GM19351 (cell line): ENCODE measurements around the gene CEP164.
"Not testable (repeated sequence)": the region's sequence is repeated elsewhere in the genome, so short reads cannot be mapped to it uniquely, and the experiment has no call there.

ENCODE experiments used
- ATAC-seq: cut with Tn5 transposase; IDR thresholded peaks from one replicate; pipeline ENCODE4 v1.9.1; 2021; ENCODE audit warnings: mild to moderate bottlenecking, moderate library complexity; ENCODE audit not compliant: unreplicated experiment

The CEP164 gene

DNA sequence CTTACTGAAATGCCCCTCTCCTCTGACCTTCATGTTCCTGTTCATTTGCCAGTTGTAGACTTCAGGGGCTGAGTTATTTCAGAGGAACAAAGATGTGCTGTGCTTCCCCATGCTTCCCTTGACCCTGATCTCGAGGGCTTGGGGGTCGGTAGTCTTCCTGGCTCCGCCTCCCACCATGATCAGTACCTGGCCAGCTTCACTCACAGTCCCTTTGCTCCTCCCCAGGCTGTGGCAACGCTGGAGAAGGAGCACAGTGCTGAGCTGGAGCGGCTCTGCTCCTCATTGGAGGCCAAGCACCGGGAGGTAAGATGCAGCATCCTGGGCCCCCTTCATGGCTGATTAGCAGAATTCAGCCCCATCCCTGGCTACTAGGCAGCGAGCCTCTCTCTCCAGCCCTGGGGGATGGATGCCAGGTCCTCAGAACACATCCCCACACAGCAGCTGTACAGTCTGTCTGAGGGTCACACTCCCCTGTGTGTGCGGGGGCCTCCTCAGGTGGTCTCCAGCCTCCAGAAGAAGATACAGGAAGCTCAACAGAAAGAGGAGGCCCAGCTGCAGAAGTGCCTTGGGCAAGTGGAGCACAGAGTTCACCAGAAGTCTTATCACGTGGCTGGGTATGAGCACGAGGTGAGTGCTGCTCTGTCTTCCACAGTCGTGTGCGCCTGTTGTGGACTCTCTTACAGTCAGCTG lies 64.5 kb downstream of the CEP164 start:
- ATAC-seq = no peak

DNA sequence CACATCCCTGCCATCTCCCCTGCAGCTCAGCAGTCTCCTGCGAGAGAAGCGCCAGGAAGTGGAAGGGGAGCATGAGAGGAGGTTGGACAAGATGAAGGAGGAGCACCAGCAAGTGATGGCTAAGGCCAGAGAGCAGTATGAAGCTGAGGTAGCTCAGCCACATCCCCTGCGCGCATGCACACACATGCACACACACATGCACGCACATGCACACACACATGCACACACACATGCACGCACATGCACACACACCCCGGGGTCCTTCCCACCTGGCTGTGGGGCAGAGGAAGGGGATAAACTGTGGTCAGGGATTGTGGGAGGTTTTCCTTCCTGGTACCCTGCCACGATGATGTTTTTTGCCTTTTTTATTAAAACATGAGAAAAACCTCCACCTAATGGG lies 65.3 kb downstream of the CEP164 start:
- no peak for ATAC-seq

DNA sequence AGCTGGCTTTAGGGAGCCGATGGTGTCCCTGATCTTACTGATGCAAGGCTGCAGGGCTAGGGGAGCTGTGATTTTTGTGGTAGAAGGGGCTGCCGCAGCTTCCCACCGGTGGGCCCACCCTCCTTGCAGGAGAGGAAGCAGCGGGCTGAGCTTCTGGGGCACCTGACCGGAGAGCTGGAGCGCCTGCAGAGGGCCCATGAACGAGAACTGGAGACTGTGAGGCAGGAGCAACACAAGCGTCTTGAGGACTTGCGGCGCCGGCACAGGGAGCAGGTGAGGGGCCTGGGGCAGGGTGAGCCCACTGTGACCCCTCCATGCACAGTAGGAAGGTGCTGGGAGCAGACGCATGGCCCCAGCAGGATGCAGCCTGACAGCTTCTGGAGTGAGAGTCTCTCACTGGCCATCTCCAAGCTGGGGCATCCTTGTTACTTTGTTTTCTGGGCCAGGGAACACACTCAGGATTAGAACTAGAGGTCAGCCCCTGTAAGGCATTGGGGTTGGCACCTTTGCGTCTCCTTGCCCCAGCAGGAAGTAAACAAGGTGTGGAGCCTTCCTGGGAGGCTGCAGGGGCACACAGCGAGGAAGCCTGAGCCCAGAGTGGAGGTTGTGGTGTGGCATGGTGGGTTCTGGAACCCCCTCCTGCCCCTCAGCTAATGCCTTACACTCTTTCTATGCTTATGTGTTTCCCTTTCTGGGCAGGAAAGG lies 66.7 kb downstream of the CEP164 start:
- ATAC-seq = no peak

DNA sequence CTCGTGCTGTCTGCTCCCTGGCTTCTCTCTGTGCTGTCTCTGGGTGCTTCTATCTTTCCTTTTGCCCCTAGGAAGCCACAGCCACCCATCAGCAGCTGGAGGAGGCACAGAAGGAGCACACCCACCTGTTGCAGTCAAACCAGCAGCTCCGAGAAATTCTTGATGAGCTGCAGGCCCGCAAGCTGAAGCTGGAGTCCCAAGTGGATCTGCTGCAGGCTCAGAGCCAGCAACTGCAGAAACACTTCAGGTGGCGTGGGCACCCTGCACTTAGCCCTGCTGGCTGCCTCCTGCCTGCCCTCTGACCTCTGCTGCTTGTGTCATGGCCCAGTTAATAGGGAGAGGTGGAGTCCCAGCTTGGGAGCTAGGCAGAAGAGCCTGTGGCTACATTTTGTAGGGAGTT lies 67.8 kb downstream of the CEP164 start:
- ATAC-seq = no peak

DNA sequence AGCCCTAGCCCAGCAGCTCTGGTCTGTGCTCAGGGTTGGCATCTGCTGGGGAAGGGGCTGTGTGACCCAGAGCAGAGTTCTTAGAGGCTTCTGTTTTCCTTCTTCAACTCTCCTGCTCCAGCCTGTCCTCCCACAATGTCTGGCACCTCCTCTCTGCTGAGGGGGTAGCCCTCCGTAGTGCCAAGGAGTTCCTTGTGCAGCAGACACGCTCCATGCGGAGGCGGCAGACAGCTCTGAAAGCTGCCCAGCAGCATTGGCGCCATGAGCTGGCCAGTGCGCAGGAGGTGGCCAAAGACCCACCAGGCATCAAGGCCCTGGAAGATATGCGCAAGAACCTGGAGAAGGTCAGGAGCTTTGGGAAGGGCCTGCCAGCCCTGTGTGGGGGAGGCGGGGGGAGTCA lies 69.3 kb downstream of the CEP164 start:
- no peak for ATAC-seq

DNA sequence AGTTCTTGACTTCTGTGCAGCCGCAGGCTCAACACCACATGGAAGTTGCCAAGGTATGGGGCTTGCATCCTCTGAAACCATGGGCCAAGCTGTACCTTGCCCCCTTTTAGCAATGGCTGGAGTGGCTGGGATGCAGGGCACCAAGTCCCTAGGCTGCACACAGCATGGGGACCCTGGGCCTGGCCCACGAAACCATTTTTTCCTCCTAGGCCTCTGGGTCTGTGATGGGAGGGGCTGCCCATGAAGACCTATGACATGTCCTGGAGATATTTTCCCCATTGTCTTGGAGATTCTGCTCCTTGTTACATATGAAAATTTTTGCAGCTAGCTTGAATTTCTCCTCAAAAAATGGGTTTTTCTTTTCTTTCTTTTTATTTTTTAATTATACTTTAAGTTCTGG lies 71.0 kb downstream of the CEP164 start:
- not testable (repeated sequence) for ATAC-seq

DNA sequence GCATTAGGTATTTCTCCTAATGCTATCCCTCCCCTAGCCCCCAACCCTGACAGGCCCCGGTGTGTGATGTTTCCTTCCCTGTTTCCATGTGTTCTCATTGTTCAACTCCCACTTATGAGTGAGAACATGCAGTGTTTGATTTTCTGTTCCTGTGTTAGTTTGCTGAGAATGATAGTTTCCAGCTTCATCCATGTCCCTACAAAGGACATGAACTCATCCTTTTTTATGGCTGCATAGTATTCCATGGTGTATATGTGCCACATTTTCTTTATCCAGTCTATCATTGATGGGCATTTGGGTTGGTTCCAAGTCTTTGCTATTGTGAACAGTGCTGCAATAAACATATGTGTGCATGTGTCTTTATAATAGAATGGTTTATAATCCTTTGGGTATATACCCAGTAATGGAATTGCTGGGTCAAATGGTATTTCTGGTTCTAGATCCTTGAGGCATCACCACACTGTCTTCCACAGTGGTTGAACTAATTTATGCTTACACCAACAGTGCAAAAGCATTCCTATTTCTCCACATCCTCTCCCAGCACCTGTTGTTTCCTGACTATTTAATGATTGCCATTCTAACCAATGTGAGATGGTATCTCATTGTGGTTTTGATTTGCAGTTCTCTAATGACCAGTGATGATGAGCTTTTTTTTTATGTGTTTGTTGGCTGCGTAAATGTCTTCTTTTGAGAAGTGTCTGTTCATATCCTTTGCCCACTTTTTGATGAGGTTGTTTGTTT lies 71.6 kb downstream of the CEP164 start:
- ATAC-seq = not testable (repeated sequence)

DNA sequence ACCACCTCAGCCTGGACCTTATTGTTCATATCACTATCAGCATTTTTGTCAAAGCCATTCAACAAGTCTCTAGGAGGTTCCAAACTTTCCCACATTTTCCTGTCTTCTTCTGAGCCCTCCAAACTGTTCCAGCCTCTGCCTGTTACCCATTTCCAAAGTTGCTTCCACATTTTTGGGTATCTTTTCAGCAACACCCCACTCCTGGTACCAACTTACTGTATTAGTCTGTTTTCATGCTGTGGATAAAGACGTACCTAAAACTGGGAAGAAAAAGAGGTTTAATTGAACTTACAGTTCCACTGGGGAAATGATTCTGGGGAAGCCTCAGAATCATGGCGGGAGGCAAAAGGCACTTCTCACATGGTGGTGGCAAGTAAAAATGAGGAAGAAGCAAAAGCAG lies 78.2 kb downstream of the CEP164 start:
- not testable (repeated sequence) for ATAC-seq

DNA sequence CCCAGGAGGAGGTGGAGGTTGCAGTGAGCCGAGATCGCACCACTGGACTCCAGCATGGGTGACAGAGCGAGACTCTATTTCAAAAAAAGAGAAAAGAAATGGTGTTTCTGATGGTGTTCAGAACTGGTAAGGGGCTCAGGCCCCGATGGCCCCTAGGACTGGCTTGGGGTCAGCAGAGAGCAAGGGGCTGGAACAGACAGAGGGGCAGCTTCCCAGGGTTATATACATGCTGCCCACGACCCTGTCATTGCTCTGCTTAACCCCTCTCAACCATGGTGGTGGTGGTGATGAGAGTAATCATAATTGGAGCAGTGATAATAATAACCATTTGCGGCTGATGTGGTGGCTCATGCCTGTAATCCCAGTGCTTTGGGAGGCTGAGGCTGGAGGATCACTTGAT lies 79.4 kb downstream of the CEP164 start:
- ATAC-seq = no peak

DNA sequence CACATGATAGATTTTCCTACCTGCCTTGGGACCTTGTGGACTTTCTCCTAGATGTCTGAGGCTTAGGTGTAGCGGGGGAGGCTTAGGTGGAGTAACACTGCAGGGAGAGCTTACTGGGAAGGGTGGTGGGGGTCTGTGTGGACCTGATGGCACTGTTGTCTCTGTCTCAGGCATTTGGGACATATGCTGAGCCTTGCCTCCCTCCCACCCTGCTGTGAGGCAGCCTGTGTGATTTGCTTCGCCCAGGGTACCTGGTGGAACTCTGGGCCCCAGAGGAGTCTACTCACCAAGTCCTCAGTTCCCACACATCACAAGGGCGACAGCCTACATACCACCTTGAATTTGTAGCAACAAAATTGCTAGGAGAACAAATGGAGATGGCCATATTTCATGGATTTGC lies 80.7 kb downstream of the CEP164 start:
- no peak for ATAC-seq

DNA sequence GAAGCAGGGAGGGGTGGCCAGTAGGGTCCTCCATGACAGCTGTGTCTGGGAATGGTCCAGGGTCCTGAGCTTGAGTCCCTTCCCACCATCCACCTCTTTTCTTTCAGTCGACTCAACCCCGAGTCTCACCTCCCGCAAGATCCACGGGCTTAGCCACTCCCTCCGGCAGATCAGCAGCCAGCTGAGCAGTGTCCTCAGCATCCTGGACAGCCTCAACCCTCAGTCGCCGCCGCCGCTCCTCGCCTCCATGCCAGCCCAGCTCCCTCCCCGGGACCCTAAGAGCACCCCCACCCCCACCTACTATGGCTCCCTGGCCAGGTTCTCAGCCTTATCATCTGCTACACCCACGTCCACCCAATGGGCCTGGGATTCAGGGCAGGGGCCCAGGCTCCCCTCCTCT lies 81.9 kb downstream of the CEP164 start:
- ATAC-seq = no peak

DNA sequence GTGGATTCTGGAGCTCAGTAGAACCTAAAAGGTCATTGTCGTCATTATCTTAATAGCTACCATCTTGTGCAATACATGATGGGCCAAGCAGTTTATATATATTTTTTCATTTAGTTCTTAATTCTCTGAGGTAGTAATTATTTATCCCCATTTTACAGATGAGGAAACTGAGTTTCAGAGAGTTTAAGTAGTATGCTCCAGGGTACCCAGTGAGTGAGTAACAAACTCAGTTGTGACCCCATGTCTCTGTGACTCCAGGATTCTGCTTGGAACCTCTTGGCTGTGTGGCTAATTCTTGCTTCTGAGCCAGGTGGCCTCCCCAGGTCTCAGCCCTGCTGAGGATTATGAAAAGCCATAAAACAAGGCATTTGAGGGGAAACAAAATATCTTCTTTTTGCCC lies 82.6 kb downstream of the CEP164 start:
- ATAC-seq = no peak

DNA sequence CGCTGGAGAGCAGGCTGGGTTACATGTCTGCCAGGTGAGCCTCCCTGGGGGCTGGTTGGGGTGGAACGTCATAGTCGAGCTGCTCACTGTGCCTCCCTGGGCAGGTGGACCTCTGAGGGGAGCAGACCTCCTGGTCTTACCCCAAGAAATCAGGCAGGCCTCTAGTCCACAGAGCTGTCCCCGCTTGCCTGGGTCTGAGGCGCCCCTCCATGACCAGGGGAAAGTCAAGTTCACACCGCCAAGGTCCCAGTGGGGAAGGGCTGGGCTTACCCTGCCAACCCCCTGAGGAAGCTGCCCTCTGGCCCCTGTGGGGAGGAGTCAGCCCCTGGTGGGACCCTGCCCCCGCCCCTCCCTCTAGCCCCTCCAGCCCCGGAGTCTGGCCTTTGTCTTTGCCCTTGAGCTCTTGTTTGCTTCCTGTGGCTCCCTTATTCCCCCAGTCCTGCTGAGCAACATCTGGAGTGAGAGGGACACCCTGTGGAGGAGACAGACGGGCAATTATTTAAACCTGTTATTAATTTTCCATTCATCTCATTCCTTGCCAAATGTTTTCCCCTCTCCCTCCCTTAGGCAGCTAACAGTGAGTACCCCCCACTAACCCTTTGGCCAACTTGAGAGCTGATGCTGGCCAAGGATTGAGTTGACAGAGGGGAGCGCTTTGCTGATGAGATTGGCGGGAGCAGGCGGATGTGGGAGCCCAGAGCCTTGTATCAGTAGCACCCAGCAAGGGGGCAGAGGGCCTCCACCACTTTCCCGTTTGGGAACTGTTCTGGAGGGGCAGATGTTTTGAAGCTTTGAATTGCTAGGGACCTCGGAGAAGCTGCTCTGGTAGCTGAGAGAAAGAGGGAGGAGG lies 83.4 kb downstream of the CEP164 start:
- no peak for ATAC-seq

DNA sequence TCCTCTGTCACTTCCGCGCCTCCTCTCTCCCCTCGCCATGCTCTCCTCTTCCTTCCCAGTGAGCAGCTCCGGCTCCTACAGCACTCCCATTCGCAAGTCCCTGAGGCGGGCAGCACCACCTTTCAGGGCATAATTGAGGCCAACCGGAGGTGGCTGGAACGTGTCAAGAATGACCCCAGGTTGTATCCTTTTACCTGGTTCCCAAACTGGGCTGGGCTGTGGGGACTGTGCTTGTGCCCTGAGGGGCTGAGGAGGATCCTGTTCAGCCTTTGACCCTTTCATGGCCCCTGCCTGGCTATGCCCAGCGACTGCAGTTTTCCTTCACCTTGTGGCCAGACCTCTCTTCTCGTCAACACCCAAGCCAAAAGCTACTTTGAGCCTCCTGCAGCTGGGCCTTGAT lies 84.1 kb downstream of the CEP164 start:
- ATAC-seq = no peak

DNA sequence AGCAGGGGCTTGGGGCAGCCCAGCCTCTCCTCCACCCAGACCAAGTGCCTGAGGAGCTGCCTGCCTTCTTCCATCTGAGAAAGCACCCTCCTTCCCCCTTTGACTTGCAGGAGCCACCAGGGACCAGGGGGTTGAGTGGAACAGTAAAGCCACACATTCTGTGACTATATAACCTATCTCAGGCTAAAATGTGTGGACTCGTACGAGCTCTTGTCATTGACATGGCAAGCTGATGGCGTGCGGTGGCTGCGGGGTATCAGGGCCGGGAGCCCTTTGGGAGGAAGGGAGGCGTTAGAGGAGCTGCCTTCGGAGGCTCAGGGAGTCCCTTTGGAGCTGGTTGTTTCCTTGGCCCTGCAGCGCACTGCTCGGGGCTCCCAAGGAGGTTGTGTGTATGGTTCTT lies 84.5 kb downstream of the CEP164 start:
- ATAC-seq = no peak

DNA sequence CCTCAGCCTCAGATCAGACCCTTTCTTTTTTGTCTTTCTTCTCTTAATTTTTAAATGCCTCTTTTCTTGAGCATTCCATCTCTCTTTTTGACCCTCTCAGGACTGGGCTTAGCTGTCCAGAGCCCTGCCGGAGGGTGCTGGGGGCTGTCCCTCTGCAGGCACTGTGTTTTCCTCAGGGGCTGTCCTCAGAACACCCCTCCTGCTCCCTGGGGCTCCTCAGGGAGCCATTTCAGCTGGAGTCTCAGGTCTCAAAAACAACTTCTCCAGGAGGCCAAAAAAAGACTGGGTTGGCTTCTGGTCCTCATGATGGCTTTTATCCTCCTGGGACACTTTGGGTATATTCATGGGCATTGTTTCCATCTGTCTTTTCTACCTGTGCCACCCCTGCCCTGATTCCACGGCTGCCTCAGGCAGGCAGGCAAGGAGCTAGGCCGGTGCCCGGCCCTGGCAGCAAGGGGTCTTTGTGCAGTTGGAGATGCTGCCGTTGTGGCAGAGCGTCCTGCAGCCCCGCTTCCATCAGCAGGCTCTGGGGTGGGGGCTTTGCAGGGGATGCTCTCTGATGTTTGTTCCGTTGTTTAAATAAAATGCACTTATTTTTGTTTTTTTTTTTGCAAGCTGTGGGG lies 85.1 kb downstream of the CEP164 start:
- no peak for ATAC-seq

DNA sequence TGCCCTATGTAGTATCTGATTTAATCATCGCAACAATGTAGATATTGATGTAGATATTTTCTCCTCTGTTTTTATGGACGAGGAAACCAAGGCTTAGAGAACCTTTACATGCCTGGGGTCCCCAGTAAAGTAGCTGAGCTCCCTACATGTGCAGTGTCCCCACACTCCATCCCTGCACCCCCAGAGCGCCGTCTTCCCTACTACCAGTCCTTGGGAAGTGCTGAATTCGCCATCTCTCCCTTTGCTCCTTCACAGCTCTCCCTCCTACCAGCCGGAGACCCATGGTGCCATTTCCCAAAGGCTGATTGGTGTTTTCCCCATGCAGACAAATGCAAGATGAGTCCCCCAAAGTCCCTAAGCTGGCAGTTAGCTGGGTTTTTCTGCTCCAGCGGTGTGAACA lies 86.0 kb downstream of the CEP164 start:
- ATAC-seq = no peak

DNA sequence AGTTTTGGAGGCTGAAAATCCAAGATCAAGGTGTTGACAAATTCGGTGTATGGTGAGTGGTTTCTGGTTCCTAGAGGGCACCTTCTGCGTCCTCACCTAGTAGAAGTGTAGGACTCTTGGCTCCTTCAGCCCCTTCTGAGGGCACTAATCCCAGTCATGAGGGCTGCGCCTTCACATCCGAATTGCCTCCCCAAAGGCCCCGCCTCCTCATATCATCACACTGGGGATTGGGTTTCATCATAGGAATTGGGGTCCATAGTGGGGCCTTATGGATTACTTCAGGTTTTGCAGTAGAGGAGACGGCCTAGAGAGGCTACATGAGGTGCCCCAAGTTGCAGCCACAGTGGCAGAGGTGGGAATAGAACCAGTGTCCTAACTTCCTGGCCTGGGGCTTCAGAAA lies 87.1 kb downstream of the CEP164 start:
- no peak for ATAC-seq

DNA sequence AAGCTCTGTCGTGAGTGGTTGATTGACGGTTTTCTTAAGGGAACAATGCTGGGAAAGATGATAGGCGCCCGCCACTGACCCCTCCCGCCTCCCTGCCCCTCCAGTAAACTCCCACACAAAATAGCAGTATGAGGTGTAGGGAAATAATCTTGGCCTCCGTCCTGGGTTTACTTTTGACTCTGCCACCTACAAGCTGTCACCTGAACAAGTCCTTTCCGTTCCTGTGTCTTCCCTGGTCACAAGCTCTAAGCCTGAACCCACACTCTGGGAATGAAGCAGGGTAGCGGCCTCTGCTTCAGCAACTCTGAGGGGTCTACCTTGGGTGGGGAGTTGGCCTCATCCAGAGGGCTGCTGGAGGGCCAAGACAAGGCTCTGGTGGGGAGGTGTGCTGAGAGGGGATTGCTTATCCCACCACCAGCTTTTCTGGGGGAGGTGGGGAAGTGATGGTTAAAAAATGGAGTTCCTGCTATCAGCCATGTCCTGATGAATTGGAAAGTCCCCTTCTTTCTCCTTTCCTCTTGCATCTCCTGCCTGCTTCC lies 87.8 kb downstream of the CEP164 start:
- no peak for ATAC-seq

DNA sequence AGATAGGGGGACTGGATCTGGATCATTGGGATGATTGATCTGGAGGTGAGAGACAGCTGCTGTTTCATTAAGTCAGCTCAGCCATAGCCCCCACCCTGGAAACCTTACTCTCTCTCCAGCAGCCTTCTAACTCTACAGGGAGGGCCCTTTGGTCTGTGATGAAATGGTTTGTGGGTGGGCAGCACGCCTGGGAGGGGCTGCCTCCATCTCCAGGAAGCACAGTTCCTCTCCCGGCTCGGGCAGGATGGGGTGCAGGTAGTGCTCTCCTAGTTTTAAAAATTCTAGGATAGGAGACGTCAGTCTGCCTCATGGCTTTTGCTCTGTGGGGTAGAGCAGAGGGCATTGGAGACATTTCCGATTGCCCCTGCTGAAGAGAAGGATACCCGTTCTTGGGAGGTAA lies 89.7 kb downstream of the CEP164 start:
- ATAC-seq = no peak
